Fibroblast of mammary gland (primary cell): Measurements from ENCODE around the gene GRHPR.
"Not testable (repeated sequence)": the region's sequence is repeated elsewhere in the genome, so short reads cannot be mapped to it uniquely, and the experiment has no call there.

Experiments used
- DNase-seq: peaks from one replicate; pipeline ENCODE4 v3.0.0-alpha.2; 2010; ENCODE audit warnings: low read depth
- H3K4me3 ChIP-seq: 2 replicates; pipeline ENCODE4 v1.5.1; 2011; ENCODE audit warnings: low read depth, mild to moderate bottlenecking, low read length, moderate library complexity; ENCODE audit not compliant: control insufficient read depth
- TF ChIP-seq, protein P1 (sequence below): conservative IDR thresholded peaks from 2 replicates; pipeline ENCODE4 v1.5.1; 2011; ENCODE audit warnings: low read depth, low read length, inconsistent platforms; ENCODE audit not compliant: control insufficient read depth, insufficient read depth

The GRHPR gene

DNA sequence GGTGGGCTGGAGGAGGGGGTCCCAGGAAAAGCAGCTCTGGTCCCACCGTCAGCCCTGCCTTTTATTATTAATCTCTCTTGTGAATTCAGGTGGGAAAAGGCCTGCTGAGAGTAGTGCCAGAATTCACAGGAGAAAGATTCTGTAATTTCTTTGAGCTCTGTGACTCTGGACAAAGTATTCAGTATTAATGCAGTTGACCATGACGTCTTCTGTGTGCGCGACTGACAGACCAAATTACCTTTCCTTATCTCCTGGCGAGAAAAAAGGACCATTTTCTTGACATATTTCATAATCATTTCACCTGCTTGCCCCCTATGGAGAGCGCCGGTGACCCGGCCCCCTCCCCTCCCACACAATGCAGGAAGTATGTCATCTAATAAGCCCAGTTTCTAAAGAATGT, 26.8 kb upstream of the GRHPR start:
- no peak for DNase-seq
- H3K4me3 ChIP-seq: no peak overlapping the region
- TF ChIP-seq, protein P1, sequence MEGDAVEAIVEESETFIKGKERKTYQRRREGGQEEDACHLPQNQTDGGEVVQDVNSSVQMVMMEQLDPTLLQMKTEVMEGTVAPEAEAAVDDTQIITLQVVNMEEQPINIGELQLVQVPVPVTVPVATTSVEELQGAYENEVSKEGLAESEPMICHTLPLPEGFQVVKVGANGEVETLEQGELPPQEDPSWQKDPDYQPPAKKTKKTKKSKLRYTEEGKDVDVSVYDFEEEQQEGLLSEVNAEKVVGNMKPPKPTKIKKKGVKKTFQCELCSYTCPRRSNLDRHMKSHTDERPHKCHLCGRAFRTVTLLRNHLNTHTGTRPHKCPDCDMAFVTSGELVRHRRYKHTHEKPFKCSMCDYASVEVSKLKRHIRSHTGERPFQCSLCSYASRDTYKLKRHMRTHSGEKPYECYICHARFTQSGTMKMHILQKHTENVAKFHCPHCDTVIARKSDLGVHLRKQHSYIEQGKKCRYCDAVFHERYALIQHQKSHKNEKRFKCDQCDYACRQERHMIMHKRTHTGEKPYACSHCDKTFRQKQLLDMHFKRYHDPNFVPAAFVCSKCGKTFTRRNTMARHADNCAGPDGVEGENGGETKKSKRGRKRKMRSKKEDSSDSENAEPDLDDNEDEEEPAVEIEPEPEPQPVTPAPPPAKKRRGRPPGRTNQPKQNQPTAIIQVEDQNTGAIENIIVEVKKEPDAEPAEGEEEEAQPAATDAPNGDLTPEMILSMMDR: no peak

DNA sequence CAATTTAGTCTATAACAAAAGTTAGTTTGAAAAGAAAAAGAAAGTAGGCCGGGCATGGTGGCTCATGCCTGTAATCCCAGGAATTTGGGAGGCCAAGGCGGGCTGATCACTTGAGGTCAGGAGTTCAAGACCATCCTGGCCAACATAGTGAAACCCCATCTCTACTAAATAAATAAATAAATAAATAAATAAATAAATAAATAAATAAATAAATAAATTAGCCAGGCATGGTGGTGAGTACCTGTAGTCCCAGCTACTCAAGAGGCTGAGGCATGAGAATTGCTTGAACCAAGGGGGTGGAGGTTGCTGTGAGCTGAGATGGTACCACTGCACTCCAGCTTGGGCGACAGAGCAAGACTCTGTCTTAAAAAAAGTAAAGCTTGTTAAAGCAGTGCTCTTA, 24.5 kb upstream of the GRHPR start:
- not testable (repeated sequence) for DNase-seq, H3K4me3 ChIP-seq

DNA sequence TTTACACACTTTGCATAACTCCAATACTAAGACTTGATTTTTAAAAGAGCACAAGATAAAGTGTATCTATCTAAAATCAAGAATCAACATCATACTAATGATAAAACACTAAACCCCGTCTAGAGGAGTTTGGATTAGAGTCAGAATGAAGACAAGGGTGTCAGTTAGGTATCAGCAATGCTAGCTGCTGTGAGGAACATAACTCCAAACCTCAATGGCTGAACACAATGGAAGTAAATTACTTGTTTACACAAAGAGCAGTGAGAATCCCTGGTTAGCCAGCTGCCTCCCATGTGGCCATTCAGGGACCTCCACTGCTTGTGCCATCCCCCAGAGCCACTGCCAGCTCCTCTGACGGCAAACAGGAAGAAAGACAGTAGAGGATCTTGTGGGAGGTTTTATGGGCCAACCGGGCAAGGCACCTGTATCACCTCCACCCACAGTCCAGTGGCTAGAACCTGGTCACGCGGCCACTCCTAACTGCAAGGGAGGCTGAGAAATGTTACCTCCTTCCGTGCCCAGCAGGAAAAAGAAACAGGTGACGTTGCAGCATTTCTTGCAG, 24.0 kb upstream of the GRHPR start:
- TF ChIP-seq, protein P1: no peak
- DNase-seq: no peak
- H3K4me3 ChIP-seq: no peak overlapping the region

DNA sequence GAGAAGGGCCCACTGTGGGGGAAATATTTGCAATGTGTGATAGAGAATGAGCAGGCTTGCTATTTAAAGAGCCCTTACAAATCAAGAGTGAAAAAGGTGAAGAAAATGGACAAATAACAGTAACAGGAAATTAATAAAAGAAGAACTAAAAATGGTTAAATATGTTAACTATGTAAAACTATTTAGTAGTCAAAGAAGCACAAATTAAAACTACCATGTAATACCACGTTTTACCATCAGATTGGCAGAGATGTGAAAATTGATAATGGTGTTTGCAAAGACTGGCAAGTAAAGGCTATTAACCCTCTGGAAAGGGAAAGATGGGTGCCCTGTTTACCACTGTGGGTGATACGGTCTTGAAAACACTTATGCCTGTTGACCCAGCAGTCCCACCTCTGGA, 23.2 kb upstream of the GRHPR start:
- TF ChIP-seq, protein P1: no peak
- H3K4me3 ChIP-seq: no peak overlapping the region
- no peak for DNase-seq

DNA sequence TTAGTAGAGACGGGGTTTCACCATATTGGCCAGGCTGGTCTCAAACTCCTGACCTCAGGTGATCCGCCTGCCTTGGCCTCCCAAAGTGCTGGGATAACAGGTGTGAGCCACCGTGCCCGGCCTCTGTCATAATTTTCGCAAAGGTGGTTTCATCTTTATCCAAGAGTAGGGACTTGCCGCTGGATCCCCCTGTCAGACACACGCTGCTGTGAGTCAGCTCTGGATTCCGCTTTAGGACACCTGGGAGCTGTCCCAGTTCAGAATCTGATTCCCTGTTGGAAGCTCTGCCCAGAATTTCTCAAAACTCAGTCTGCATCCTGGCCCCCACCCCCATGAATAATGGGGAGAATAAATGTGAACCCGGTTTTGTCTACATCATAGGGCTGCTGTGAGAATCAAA, 17.9 kb upstream of the GRHPR start:
- TF ChIP-seq, protein P1: no peak
- no peak overlapping the region for H3K4me3 ChIP-seq
- no peak for DNase-seq

DNA sequence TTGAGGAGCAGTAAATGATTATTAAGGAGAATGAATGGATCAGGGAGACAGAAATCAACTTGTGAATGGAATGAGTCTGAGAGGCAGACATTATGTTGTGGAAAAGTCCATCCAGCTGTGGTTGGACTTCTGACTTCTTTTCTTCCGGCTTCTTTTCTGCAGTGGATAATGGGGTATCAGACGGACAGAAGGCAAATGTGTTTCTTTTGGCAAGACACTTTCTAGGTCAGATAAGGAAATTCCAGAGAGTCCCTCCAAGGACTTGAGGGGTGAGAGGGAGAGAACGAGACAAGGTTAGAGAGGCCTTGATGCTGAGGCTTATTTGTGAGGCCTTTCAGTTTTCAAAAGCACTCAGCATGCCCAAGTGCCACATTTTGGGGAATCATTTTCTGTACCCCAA, 17.1 kb upstream of the GRHPR start:
- DNase-seq: no peak
- TF ChIP-seq, protein P1: no peak

DNA sequence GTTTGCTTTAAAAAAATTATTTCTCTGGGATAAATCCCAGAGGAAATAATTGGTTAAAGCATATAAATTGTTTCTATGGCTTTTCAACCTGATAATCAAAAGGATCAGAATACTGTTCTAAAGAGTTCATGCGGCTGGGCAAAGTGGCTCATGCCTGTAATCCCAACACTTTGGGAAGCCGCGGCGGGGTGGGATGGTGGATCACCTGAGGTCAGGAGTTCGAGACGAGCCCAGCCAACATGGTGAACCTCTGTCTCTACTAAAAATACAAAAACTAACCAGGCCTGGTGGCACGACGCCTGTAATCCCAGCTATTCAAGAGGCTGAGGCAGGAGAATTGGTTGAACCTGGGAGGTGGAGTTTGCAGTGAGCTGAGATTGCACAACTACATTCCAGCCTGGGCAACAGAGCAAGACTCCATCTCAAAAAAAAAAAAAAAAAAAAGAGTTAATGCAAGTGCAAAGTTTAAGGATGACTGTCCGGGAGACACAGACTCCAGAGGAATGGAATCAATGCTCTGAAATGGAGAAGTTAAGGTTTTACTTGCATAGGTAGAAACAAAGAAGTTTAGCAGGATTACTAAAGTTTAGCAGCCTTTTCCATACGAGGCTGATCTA, 16.6 kb upstream of the GRHPR start:
- TF ChIP-seq, protein P1: no peak
- no peak for DNase-seq
- H3K4me3 ChIP-seq: no peak overlapping the region

More for the DNA sequence above, 17.1 kb upstream of the GRHPR start:
- no peak overlapping the region for H3K4me3 ChIP-seq
